ENCODE results near the gene PXMP2.

Gene PXMP2

DNA sequence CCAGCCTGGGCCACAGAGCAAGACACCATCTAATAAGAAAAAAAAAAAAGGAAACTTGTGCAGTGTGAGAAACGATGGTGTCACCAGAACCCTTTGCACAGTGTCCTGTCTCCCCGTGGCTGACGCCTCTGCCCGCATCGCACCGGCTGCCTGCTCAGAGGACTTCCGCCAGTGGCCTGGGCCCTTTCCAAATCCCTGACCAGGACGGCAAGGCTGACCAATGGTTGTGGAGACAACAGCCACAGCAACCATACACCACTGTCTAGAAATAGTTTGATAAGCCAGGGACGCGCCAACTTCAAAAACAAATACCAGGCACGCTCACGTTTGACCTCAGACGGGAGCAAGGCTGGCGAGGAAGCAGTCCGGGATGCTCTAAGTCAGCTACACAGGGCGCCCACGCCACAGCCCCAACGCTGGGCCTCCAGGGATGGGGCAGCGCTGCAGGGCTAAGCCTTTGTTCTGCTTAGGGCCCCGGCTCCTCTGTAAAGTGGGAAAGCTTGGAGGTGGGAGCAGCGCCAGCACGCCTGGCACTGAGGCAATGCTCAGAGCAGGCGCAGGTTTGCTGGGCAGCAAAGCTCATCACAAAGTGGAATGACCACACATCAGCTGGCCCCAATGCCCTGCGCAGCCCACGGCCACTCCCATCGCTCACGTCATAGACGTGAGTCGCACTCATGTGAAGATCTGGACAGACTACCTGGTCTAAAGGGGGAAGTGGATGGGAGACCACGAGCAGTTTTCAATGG is 35.8 kb downstream of the PXMP2 start:
- no peak for DNase-seq (ENCODE audit: low spot score)

- no peak for DNase-seq (ENCODE audit: low spot score)
Measured at GRCh38 chr12:132723764-132724140, 36.4 kb downstream of the PXMP2 start.

DNA sequence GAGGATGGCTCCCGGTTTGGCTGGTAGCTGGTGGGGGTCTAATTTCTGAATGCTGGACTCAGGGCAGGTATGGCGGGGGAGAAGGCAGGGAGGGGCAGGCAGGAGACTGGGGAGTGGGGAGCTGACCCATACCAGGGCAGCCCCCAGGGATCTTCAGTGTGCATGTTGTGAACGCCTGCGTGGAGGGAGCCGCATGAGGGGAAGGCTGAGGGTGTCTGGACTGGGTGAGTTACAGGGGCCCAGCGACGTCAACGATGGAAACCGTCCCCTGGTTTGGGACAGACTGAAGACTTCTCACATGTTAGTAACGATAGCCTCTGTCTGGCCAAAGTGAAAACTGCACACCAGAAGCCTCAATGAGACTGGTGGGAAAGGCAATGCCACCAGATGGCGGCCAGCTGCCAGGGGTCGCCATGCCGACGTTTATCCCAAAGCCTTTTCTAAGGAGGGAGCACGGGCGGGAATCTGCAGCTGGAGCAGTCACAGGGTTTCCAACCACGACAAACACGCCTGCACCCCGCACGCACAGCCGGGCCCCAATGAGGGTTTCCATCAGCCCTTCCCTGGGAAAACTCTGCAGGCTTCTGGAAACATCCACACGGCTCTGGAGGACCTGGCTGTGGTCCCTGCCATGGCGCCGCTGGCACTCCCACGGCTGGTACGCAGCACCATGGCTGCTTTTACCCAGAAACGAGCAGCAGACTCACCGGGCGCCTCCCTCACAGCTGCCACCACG is 37.3 kb downstream of the PXMP2 start:
- DNase-seq (ENCODE audit: low spot score) = no peak

GRCh38 chr12:132726386-132726785 is 39.0 kb downstream of the PXMP2 start:
- no peak for DNase-seq (ENCODE audit: low spot score)

GRCh38 chr12:132727091-132727794 is 39.9 kb downstream of the PXMP2 start:
- DNase-seq (ENCODE audit: low spot score) = no peak

DNA sequence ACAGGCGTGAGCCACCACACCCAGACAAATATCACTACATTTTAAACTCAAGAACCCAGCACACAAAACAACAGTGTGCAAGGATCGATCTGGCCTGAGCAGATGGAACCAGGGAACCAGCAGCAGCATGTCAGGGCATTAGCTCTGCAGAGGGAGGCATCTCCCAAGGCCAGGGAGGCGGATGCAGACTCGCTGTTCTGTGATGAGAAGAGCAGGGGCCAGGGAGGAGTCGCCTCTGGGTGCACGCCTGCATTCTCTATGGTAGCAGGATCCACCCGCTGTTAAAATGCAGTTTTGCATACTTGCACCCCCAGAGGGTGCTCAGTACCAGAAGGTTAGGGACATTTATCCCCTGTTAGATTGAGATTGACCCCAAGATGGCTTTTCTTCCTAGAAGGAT is 41.1 kb downstream of the PXMP2 start:
- DNase-seq (ENCODE audit: low spot score) = no peak

DNA sequence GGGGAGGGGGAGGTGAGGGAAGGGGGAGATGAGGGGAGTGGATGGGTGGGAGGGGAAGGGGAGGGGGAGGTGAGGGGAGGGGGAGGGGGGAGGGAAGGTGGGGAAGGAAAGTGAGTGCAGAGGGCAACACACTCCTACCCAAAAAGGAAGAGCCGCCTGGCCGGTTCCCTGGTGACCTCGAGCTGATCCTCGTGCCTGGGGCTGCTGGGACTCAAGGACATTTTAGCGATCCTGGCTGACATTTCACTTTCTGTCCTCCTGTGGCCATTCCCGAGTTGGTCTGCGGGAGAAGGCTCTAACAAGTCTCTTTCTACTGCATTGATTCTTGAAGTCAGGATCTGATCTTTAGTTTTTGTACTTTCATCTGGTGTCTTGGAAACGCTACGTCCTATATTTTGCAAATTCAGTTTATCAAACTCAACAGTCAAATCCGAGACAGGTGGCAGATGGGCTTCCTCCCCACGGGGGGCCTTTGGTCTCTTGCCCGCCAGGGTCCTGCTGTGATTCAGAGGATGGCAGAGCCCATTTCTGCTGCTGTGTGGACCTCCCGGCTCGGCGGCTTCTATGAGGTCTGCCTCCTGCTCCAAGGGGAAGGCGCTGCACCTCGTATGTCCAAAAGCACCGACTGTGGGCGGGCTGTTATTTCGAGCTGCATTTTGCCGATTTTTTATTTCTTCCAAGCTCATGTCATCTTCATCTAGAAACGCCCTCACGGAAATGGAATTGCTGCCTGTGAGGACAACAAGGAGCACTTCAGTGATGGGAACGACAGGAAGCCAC is 42.3 kb downstream of the PXMP2 start:
- DNase-seq (ENCODE audit: low spot score) = no peak

DNA sequence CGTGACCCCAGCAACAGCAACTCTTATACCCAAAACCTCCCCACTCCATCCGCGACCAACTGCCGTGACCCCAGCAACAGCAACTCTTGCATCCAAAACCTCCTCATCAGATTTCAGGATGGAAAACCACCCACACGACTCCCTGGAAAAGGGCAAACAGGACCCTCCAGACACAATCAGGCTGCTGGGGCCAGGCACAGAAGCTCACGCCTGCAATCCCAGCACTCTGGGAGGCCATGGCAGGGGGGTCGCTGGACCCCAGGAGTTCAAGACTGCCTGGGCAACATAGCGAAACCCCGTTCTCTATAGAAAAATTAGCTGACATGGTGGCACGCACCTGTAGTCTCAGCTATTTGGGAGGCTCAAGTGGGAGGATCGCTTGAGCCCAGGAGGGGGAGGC is 43.0 kb downstream of the PXMP2 start:
- no peak for DNase-seq (ENCODE audit: low spot score)

- DNase-seq (ENCODE audit: low spot score) = no peak
Measured at GRCh38 chr12:132731574-132731973, 44.2 kb downstream of the PXMP2 start.

DNA sequence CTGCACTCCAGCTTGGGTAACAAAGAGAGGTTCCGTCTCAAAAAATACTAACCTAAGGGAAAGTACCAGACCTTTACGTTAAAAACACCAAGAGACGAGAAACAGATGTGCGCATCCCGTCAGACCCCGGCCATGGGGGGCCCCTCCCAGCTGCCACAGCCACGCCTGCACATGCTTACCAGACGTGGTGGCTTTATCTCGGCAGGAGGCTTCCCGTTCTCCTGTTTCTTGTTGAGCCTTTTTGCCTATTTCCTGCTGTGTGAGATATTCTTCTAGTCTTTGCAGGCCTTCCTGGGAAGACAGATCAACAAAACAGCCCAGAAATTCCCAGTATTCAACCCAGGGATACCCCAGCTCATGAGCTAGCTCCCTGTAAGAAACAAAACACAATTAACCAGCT is 46.8 kb downstream of the PXMP2 start:
- no peak for DNase-seq (ENCODE audit: low spot score)

DNA sequence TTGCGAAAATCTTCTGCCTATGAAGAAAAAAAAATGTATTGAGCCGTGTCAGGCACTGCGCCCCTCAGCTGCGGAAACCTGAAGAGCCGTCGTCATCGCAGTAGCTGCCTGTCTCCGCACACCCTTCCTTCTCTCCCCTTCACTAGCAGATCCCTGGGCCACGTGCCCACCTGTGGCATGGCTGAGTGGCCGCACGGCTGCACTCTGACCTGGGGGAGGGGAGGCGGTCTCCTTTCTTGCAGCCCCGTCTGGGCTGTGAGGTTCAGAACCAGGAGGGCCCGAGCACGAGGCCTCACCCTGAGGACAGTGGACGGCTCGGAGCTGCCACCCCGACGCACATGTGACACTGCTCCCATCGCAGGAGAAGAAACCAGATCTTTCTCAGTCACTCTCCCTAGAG is 48.1 kb downstream of the PXMP2 start:
- no peak for DNase-seq (ENCODE audit: low spot score)

GRCh38 chr12:132736378-132736777 is 49.0 kb downstream of the PXMP2 start:
- no peak for DNase-seq (ENCODE audit: low spot score)

DNA sequence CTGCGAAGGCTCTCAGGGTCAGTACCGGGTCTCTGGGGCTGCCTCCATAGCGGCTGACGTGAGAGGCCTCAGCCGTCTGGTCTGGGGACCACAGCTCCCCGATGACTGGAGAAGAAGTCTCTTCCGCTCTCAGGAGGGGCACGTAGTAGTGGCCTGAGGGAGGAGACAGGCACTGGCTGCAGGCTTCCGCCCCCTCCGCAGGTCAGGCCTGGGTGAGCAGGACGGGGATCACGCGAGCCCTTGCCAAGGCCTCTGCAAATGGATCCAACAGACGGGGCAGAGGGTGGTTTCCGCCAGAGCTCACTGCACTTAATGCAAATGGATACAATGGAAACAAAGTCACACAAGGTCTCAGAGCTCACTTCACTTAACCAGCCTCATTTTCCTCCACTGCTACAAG is 49.5 kb downstream of the PXMP2 start:
- no peak for DNase-seq (ENCODE audit: low spot score)

GRCh38 chr12:132739600-132740312 is 52.4 kb downstream of the PXMP2 start:
- DNase-seq (ENCODE audit: low spot score) = no peak

- no peak for DNase-seq (ENCODE audit: low spot score)
Measured at GRCh38 chr12:132740313-132740646, 52.9 kb downstream of the PXMP2 start.

DNA sequence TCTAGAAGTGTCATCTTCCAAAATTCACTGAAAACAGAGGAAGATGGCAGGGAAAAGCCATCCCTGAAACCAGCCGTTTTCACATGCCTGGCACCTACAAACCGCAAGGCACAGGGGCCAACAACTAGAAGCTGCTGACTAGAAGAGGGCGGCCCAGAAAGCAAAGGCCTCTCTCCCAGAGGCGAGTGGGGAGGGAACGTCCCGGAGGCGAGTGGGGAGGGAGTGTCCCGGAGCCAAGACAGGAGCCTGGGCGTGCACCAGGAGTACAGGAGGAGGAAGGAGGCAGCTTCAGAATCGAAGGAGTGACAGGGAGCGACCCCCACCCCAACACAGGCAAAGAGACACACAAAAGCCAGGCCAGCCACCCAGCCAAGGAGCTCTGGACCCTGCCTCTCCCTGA is 53.3 kb downstream of the PXMP2 start:
- no peak for DNase-seq (ENCODE audit: low spot score)

GRCh38 chr12:132741620-132742019 is 54.2 kb downstream of the PXMP2 start:
- DNase-seq (ENCODE audit: low spot score) = no peak

DNA sequence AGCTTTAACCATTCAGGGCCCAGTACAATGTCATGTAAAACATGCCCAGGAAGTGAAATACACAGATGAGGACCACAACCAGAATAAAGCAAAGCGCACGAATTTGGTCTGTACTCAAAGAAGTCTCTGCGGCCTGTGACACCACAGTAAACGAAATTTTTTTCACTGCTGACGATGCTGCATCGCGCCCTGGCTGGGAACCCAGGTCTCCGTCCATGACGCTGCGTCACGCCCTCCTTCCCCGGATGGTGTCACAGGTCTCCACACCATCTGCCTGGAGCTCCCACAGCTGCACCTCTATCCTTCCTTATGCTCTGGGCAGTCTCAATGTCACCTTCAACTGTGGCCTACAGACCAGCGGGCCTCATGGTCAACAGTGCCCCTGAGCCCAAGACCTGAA is 56.4 kb downstream of the PXMP2 start:
- DNase-seq (ENCODE audit: low spot score) = no peak

- DNase-seq (ENCODE audit: low spot score) = no peak
Measured at GRCh38 chr12:132746613-132747012, 59.2 kb downstream of the PXMP2 start.

- no peak for DNase-seq (ENCODE audit: low spot score)
Measured at GRCh38 chr12:132747395-132747794, 60.0 kb downstream of the PXMP2 start.

GRCh38 chr12:132747896-132748295 is 60.5 kb downstream of the PXMP2 start:
- no peak for DNase-seq (ENCODE audit: low spot score)

GRCh38 chr12:132748319-132748718 is 60.9 kb downstream of the PXMP2 start:
- DNase-seq (ENCODE audit: low spot score) = no peak
